Neuronal stem cell (in vitro differentiated cells): ENCODE results near the gene SAT1.

Experiments used
- DNase-seq: peaks from one replicate; pipeline ENCODE4 v3.0.0-alpha.2; 2013; ENCODE audit warnings: low spot score
- H2AFZ ChIP-seq: one replicate; pipeline ENCODE4 v1.6.1; 2013; ENCODE audit warnings: mild to moderate bottlenecking, low read length, inconsistent platforms
- H2AK5ac ChIP-seq: 2 replicates; pipeline ENCODE4 v1.6.1; 2013; ENCODE audit warnings: low read depth, mild to moderate bottlenecking, inconsistent platforms, low read length, moderate library complexity, mixed read lengths
- H2BK120ac ChIP-seq: 2 replicates; pipeline ENCODE4 v1.6.1; 2013; ENCODE audit warnings: low read depth, mild to moderate bottlenecking, inconsistent platforms, low read length, moderate library complexity, mixed read lengths
- H2BK12ac ChIP-seq: one replicate; pipeline ENCODE4 v1.6.1; 2013; ENCODE audit warnings: low read length, inconsistent platforms
- H2BK15ac ChIP-seq: 2 replicates; pipeline ENCODE4 v1.6.1; 2013; ENCODE audit warnings: mild to moderate bottlenecking, low read length, inconsistent platforms, mixed read lengths
- H2BK5ac ChIP-seq: one replicate; pipeline ENCODE4 v1.6.1; 2013; ENCODE audit warnings: inconsistent platforms, mild to moderate bottlenecking, low read length, moderate library complexity
- H3K14ac ChIP-seq: one replicate; pipeline ENCODE4 v1.6.1; 2013; ENCODE audit warnings: low read length, inconsistent platforms
- H3K18ac ChIP-seq: 2 replicates; pipeline ENCODE4 v1.6.1; 2013; ENCODE audit warnings: low read length, inconsistent platforms
- H3K23ac ChIP-seq: 2 replicates; pipeline ENCODE4 v1.6.1; 2013; ENCODE audit warnings: low read depth, mild to moderate bottlenecking, mixed read lengths, low read length, inconsistent platforms; ENCODE audit not compliant: poor library complexity
- H3K27ac ChIP-seq: replicated peaks from 3 replicates; pipeline ENCODE4 v1.5.1; 2013; ENCODE audit warnings: low read length, inconsistent platforms
- H3K27me3 ChIP-seq, 3 experiments: 2 replicates each; pipeline ENCODE4 v1.6.1; 2013; ENCODE audit warnings: low read length in 3 of 3, mild to moderate bottlenecking in 2 of 3, inconsistent platforms in 1 of 3, low read depth in 1 of 3, mixed read lengths in 1 of 3, moderate library complexity in 1 of 3; ENCODE audit not compliant: control insufficient read depth in 3 of 3, insufficient read depth in 3 of 3
- H3K36me3 ChIP-seq, 2 donors: replicated peaks in 1 of 2; 2 replicates each; pipeline ENCODE4 v1.6.1; 2013; ENCODE audit warnings: low read length in 2 of 2; ENCODE audit not compliant: control insufficient read depth in 2 of 2, insufficient read depth in 2 of 2
- H3K4ac ChIP-seq: 2 replicates; pipeline ENCODE4 v1.6.1; 2013; ENCODE audit warnings: inconsistent platforms, mild to moderate bottlenecking, low read length, moderate library complexity
- H3K4me1 ChIP-seq, 2 donors: 1 replicate in 1 of 2; 2 replicates in 1 of 2; pipeline ENCODE4 v1.6.1; 2013; ENCODE audit warnings: low read length in 2 of 2, low read depth in 1 of 2; ENCODE audit not compliant: control insufficient read depth in 2 of 2, insufficient read depth in 1 of 2
- H3K4me2 ChIP-seq: one replicate; pipeline ENCODE4 v1.6.1; 2013; ENCODE audit warnings: mild to moderate bottlenecking, low read length, inconsistent platforms; ENCODE audit not compliant: insufficient read depth, poor library complexity, severe bottlenecking
- H3K4me3 ChIP-seq, 2 donors: 2 replicates each; pipeline ENCODE4 v1.5.1; 2013; ENCODE audit warnings: low read length in 2 of 2, mild to moderate bottlenecking in 2 of 2, inconsistent platforms in 1 of 2, moderate library complexity in 1 of 2
- H3K79me1 ChIP-seq: one replicate; pipeline ENCODE4 v1.6.1; 2013; ENCODE audit warnings: low read depth, mild to moderate bottlenecking, inconsistent platforms, low read length, moderate library complexity
- H3K9ac ChIP-seq: one replicate; pipeline ENCODE4 v1.6.1; 2013; ENCODE audit warnings: mild to moderate bottlenecking, low read depth, low read length, inconsistent platforms; ENCODE audit not compliant: poor library complexity
- H3K9me3 ChIP-seq, 2 donors: replicated peaks in 1 of 2; 2 replicates each; pipeline versions ENCODE3 to v1.6.1; 2013; ENCODE audit warnings: low read length in 2 of 2, mild to moderate bottlenecking in 2 of 2, inconsistent platforms in 1 of 2, low read depth in 1 of 2, mixed read lengths in 1 of 2, moderate library complexity in 1 of 2; ENCODE audit not compliant: control insufficient read depth in 2 of 2, insufficient read depth in 1 of 2
- H4K8ac ChIP-seq: one replicate; pipeline ENCODE4 v1.6.1; 2013; ENCODE audit warnings: low read depth, mild to moderate bottlenecking, inconsistent platforms, low read length, moderate library complexity
- H4K91ac ChIP-seq: one replicate; pipeline ENCODE4 v1.6.1; 2013; ENCODE audit warnings: low read length, low read depth, mild to moderate bottlenecking, inconsistent platforms; ENCODE audit not compliant: poor library complexity
- WGBS, 2 donors: extraction: QIAGEN DNeasy Blood & Tissue Kit; methylation state at CpG; one replicate each; pipeline ENCODE4 v1.1.7; 2013; ENCODE audit warnings: missing lambda C conversion rate in 2 of 2, mixed read lengths in 1 of 2; ENCODE audit not compliant: insufficient read length in 2 of 2, insufficient replicate concordance in 1 of 2; ENCODE audit errors: extremely low coverage in 2 of 2; 5-methylcytosine and 5-hydroxymethylcytosine counted together

SAT1 gene

DNA sequence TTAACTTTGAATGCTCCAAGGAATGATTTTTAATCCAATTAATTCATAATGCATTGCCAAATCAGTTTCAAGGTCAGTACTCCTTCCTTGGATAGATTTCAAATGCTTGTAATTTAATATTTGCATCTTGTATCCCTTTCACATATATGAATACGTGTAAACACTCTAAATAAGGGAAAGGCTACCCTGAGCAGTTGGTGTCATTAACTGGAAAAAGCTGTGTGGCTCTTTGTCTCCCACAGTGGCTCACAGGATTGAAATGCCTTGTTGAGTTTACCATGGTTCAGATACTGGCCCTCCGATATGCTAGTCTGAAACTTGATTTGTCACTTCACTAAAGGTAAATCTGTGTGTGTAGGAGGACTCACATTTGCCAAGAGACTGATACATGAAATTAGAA lies 23.2 kb upstream of the SAT1 start:
- Histone ChIP-seq H2BK15ac (no peak overlapping the region), H3K27me3 (no peaks in the 10 kb centered on the region), H3K9ac (no peak overlapping the region), H3K36me3 (no peaks in the 10 kb centered on the region), H3K14ac (no peak overlapping the region), H2AK5ac (no peak overlapping the region), H4K8ac (no peak overlapping the region), H2BK12ac (no peak overlapping the region), H3K4me3 (no peak overlapping the region), H3K18ac (no peak overlapping the region), H3K4me1 (no peaks in the 10 kb centered on the region), H3K23ac (no peak overlapping the region), H3K79me1 (no peaks in the 10 kb centered on the region), H2BK5ac (no peak overlapping the region), H3K4ac (no peak overlapping the region), H3K27ac (no peak overlapping the region), H2AFZ (no peak overlapping the region), H4K91ac (no peak overlapping the region), H2BK120ac (no peak overlapping the region), H3K4me2 (no peak overlapping the region), H3K9me3 (no peaks in the 10 kb centered on the region)
- WGBS, 2 donors: no CpG with 5 or more reads among the region's 2 CpGs
- no peak for DNase-seq

DNA sequence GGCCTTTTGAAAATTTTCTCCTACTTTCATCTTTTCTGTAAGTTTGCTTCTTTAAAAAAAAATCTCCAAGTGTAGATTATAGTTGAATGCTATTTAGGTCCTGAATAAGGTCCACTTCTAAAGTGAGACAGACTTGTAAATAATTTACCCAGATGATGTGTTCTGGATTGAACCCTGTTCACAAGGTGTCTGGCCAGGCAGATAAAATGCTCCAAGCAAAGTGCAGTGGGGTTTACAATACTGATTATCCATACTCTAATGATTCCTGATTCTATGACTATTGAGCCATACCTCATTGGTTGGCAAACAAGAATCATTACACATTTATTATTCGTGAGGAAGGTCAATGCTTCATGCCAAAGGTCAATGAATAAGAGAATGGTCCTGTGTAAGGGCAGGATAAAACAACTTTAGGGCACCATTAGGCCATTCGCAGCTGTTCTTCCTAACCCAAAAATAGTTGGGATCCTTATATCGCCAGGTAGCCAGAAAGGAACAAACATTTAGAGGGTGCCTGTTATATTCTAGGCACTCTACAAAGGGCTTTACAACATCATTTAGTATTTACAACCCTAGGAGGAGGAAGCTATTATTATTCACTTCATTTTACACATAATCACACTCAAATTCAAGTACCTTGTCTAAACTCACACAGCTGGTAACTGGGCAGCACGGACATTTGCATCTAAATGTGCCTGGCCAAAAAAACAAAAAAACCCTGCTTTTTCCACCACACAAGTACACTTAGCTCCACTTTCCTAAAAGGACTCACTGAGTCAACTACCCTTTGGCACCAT lies 18.6 kb upstream of the SAT1 start:
- H2BK120ac ChIP-seq: no peak overlapping the region
- no peaks in the 10 kb centered on the region for H3K4me1 ChIP-seq
- no peak overlapping the region for H3K4ac ChIP-seq
- no peaks in the 10 kb centered on the region for H3K79me1 ChIP-seq
- no peak overlapping the region for H2BK5ac ChIP-seq
- H3K27me3 ChIP-seq: no peaks in the 10 kb centered on the region
- no peak overlapping the region for H2BK12ac ChIP-seq
- no peak overlapping the region for H3K27ac ChIP-seq
- no peaks in the 10 kb centered on the region for H3K9me3 ChIP-seq
- WGBS, 2 donors: no CpG with 5 or more reads among the region's 4 CpGs
- no peak for DNase-seq
- H2AK5ac ChIP-seq: no peak overlapping the region
- H3K36me3 ChIP-seq: no peaks in the 10 kb centered on the region
- no peak overlapping the region for H3K14ac ChIP-seq
- no peak overlapping the region for H3K23ac ChIP-seq
- no peak overlapping the region for H3K4me3 ChIP-seq
- H3K18ac ChIP-seq: no peak overlapping the region
- no peak overlapping the region for H3K9ac ChIP-seq
- no peak overlapping the region for H4K91ac ChIP-seq
- H3K4me2 ChIP-seq: no peak overlapping the region
- no peak overlapping the region for H2AFZ ChIP-seq
- no peak overlapping the region for H2BK15ac ChIP-seq
- no peak overlapping the region for H4K8ac ChIP-seq

DNA sequence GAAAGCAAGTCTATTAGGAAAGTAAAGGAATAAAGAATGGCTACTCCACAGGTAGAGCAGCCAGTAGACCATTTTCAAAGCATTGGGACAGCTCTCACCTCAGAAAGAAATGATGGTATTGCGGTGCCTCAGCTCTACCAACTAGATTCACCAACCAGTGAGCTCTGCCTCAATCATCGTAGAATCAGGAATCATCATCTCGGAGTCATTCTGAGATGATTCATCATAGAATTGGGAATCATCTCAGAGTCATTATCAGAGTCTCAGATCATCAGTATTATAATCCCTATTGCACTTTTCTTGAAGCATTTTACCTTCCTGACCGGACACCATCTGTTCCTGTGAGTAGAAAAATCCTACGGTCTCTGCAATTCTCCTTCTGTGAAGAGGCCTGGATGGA lies 17.5 kb upstream of the SAT1 start:
- no peak overlapping the region for H2BK15ac ChIP-seq
- H2BK5ac ChIP-seq: no peak overlapping the region
- no peak overlapping the region for H3K14ac ChIP-seq
- no peak overlapping the region for H2AK5ac ChIP-seq
- no peaks in the 10 kb centered on the region for H3K79me1 ChIP-seq
- no peak overlapping the region for H4K91ac ChIP-seq
- WGBS, 2 donors: no CpG with 5 or more reads among the region's 5 CpGs
- DNase-seq: no peak
- H3K36me3 ChIP-seq: no peaks in the 10 kb centered on the region
- no peak overlapping the region for H3K27ac ChIP-seq
- H2BK12ac ChIP-seq: no peak overlapping the region
- H4K8ac ChIP-seq: no peak overlapping the region
- no peak overlapping the region for H3K4me3 ChIP-seq
- H2BK120ac ChIP-seq: no peak overlapping the region
- H3K27me3 ChIP-seq: no peaks in the 10 kb centered on the region
- H3K4ac ChIP-seq: no peak overlapping the region
- H3K4me2 ChIP-seq: no peak overlapping the region
- no peak overlapping the region for H3K23ac ChIP-seq
- no peak overlapping the region for H3K9ac ChIP-seq
- no peak overlapping the region for H3K18ac ChIP-seq
- no peaks in the 10 kb centered on the region for H3K4me1 ChIP-seq
- no peaks in the 10 kb centered on the region for H3K9me3 ChIP-seq
- no peak overlapping the region for H2AFZ ChIP-seq

DNA sequence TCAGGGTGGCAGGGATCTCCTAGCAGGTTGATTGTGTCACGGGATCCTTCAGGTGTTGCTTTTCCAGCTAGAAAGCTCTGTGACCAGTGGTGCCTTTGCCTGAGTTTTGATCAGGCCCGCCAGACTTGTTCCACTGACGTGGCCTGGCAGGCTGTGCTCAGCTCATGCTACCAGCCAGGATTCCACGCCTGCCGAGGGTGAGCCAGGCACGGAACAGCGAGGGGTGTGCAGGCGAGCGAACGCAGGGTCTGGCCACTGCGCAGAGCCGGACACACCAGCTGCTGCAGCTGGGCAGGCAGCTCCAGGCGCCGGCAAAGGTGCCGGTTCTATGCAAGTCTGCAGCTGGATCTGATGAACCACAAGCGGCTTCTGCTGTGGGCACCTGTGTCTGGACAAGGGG lies 17.1 kb upstream of the SAT1 start:
- no peaks in the 10 kb centered on the region for H3K9me3 ChIP-seq
- H2BK120ac ChIP-seq: no peak overlapping the region
- DNase-seq: no peak
- no peak overlapping the region for H3K4me2 ChIP-seq
- H2BK12ac ChIP-seq: no peak overlapping the region
- H3K14ac ChIP-seq: no peak overlapping the region
- H2BK5ac ChIP-seq: no peak overlapping the region
- H2AK5ac ChIP-seq: no peak overlapping the region
- H4K91ac ChIP-seq: no peak overlapping the region
- H3K4me3 ChIP-seq: no peak overlapping the region
- no peaks in the 10 kb centered on the region for H3K79me1 ChIP-seq
- H3K27ac ChIP-seq: no peak overlapping the region
- no peak overlapping the region for H2AFZ ChIP-seq
- no peak overlapping the region for H2BK15ac ChIP-seq
- H3K23ac ChIP-seq: no peak overlapping the region
- no peaks in the 10 kb centered on the region for H3K36me3 ChIP-seq
- H3K27me3 ChIP-seq: no peaks in the 10 kb centered on the region
- no peak overlapping the region for H3K4ac ChIP-seq
- H4K8ac ChIP-seq: no peak overlapping the region
- H3K9ac ChIP-seq: no peak overlapping the region
- H3K18ac ChIP-seq: no peak overlapping the region
- no CpG with 5 or more reads among the region's 16 CpGs for WGBS, 2 donors
- H3K4me1 ChIP-seq: no peaks in the 10 kb centered on the region
